Activated CD4-positive, CD25-positive, alpha-beta regulatory T cell (primary cell): ENCODE data around the gene ZBTB7C.

Source experiments
- DNase-seq, 4 experiments: peaks; one replicate each; lab custom pipeline; 2025; lab: John Stamatoyannopoulos, UW

Gene ZBTB7C

GRCh38 chr18:47996091-47996541, 413.1 kb downstream of the ZBTB7C start:
- DNase-seq = no peak

DNA sequence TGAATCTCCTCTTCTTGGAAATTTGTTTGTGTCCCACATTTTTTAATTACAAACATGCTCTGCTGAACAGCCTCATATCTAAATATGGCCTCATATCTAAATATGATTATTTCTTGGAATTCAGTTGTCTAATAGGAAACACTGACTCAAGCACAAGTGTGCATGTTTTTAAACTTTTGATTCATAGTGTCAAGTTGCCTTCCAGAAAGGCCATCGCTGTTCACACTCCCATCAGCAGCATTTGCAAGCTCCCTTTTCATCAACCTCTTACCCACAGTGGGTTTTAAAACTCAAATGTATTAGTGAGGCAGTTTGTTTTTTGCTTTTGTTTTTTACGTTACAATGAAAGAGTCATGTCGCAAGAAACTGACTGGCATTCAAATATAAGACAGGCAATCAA, 413.5 kb downstream of the ZBTB7C start:
- no peak for DNase-seq

GRCh38 chr18:47993409-47993808, 415.8 kb downstream of the ZBTB7C start:
- DNase-seq = no peak

GRCh38 chr18:47992976-47993375, 416.2 kb downstream of the ZBTB7C start:
- no peak for DNase-seq

DNA sequence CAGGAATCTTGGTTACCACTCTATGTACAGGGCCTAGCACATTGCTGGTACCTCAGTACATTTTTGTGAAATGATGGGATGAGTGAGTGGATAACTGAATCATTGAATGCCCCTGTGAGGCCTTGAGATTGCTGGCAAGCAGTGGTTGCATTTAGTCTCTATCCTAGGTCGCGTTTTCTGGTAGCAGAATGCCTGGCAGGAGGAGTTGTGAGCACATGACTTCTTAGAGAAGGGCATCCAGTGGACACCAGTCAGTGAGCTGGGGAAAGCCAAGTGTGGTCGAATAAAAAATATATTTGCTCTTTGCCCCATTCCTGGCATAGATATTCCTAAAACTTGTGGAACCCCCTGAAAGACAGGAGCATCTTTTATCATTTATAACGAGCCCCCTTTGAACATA, 416.9 kb downstream of the ZBTB7C start:
- DNase-seq = no peak

GRCh38 chr18:47990981-47991380, 418.2 kb downstream of the ZBTB7C start:
- DNase-seq = no peak

- DNase-seq = no peak
Measured at GRCh38 chr18:47987388-47987699, 421.8 kb downstream of the ZBTB7C start.

- DNase-seq = no peak
Measured at GRCh38 chr18:47986620-47987387, 422.4 kb downstream of the ZBTB7C start.

DNA sequence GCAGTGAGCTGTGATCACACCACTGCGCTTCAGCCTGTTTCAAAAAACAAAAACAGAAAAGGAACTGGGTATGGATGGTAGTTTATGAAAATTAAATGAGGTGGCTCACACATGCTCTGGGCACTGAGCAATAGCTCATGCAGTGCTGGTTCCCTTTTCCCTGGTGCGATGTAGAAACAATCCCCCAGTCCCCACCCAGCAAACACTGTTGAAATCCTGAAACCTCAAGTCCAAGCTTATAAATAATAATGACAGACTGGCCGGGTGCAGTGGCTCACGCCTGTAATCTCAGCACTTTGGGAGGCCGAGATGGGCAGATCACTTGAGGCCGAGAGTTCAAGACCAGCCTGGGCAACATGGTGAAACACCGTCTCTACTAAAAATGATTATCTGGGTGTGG, 423.3 kb downstream of the ZBTB7C start:
- no peak for DNase-seq

- DNase-seq = no peak
Measured at GRCh38 chr18:47984991-47985390, 424.2 kb downstream of the ZBTB7C start.

- no peak for DNase-seq
Measured at GRCh38 chr18:47983946-47984345, 425.2 kb downstream of the ZBTB7C start.

DNA sequence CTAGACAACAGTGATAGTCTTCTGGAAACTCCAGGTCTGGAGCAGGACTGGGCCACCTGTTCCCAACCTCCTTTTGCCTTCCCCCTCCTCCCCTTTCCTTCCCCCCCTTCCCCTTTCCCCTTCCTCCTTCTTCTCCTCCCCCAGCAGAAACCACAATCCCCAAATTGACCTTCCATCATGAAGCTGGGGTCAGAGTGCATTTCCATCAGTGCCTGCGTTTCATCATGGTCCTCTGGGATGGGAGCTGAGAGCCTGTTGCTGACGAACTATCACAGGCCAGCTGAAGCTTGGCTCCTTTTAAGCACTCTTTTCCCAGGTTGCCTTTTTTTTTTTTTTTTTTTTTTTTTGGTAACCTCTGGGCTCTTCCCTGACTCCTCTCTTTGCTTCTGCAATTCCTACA, 426.1 kb downstream of the ZBTB7C start:
- DNase-seq = no peak

- no peak for DNase-seq
Measured at GRCh38 chr18:47981830-47982229, 427.4 kb downstream of the ZBTB7C start.

- DNase-seq = no peak
Measured at GRCh38 chr18:47981320-47981719, 427.9 kb downstream of the ZBTB7C start.

GRCh38 chr18:47979611-47980200, 429.5 kb downstream of the ZBTB7C start:
- no peak for DNase-seq

GRCh38 chr18:47978603-47979002, 430.6 kb downstream of the ZBTB7C start:
- DNase-seq = no peak

DNA sequence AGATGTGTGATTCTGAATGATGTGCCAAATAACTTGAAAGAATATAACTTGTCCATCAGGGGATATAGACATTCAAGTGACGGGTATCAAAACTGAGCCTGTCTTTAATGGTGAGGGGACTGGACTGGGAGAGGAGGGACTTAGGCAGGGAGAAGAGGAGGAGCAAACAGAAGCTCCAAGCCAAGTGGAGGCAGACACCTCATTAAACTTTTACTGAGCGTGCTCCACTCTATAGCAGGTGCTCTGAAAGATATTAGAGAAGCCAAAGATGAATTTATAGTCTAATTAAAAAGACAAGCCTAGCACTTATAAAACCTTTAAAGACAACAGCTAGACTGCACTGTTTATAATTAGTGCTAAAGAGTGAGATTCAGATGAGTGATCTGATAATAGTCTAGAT, 431.0 kb downstream of the ZBTB7C start:
- no peak for DNase-seq
